GM03348 (cell line): ENCODE results near the gene ITPR1.
"Not testable (repeated sequence)": the region's sequence is repeated elsewhere in the genome, so short reads cannot be mapped to it uniquely, and the experiment has no call there.

Experiments used
- DNase-seq: peaks from one replicate; pipeline ENCODE4 v3.0.0; 2012; ENCODE audit warnings: low spot score

ITPR1 gene

GRCh38 chr3:4493014-4493940 lies at the start of gene ITPR1:
TSS of gene ITPR1 (plus strand) at chr3:4493348. CDS start at chr3:4516492, 23,144 bp downstream.
- peak; percentile 98 for DNase-seq

GRCh38 chr3:4447295-4447999 lies 45.7 kb upstream of the ITPR1 start:
- DNase-seq: no peak

GRCh38 chr3:4448187-4448586 lies 45.0 kb upstream of the ITPR1 start:
- DNase-seq: no peak

GRCh38 chr3:4449043-4449805 lies 43.9 kb upstream of the ITPR1 start:
- DNase-seq: no peak

- no peak for DNase-seq
Measured at GRCh38 chr3:4454142-4454541, 39.0 kb upstream of the ITPR1 start.

DNA sequence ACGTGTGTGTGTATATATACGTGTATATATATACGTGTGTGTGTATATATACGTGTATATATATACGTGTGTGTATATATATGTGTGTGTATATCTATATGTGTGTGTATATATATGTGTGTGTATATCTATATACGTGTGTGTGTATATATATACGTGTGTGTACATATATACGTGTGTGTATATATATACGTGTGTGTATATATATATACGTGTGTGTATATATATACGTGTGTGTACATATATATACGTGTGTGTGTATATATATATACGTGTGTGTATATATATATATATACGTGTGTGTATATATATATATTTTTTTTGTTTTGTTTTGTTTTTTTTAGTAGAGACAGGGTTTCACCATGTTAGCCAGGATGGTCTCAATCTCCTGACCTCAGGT lies 36.4 kb upstream of the ITPR1 start:
- not testable (repeated sequence) for DNase-seq

- no peak for DNase-seq
Measured at GRCh38 chr3:4458961-4459360, 34.2 kb upstream of the ITPR1 start.

DNA sequence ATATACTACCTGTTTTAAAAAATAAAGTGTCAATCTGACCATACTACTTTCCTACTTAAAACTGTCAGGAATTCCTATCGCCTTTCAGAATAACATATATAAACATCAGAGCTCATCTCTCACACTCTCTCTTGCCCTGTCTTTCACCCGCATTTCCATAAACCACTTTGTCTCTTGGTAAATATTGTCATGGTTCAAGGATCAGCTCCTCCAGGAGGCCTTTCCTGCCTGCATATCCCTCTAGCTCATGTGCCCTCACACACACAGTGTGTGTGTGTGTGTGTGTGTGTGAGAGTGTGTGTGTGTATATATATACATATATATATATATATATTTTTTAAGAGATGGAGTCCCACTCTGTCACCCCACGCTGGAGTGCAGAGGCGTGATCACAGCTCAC lies 32.8 kb upstream of the ITPR1 start:
- no peak for DNase-seq

- DNase-seq: no peak
Measured at GRCh38 chr3:4461468-4462090, 31.6 kb upstream of the ITPR1 start.

GRCh38 chr3:4462369-4463040 lies 30.6 kb upstream of the ITPR1 start:
- DNase-seq: no peak

- DNase-seq: no peak
Measured at GRCh38 chr3:4464576-4464975, 28.6 kb upstream of the ITPR1 start.

GRCh38 chr3:4466741-4467521 lies 26.2 kb upstream of the ITPR1 start, which contains the start of gene SUMF1:
TSS of gene SUMF1 (minus strand) at chr3:4467269. CDS start at chr3:4467245, 24 bp downstream.
- DNase-seq: peak; percentile 95

GRCh38 chr3:4467522-4467867 lies 25.7 kb upstream of the ITPR1 start:
- no peak for DNase-seq

DNA sequence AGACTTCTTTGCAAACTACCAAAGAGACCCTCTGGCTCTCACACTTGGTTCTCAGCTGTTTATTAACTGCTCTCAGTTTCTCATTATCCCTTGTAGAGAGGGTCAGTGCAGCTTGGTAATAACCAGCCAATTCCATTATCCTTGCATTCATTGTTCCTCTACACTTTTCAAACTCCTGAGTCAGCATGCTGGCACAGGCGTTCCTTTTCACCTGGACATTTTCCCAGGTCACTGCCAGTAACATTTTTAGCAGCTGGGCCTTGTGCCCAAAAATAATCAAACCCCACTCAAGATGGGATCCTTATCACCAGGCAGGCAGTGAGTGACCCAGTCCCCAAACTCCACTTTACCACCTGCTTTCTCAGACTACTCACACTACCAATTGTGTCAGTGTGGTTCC lies 21.2 kb upstream of the ITPR1 start:
- no peak for DNase-seq

GRCh38 chr3:4472312-4472711 lies 20.8 kb upstream of the ITPR1 start:
- no peak for DNase-seq

DNA sequence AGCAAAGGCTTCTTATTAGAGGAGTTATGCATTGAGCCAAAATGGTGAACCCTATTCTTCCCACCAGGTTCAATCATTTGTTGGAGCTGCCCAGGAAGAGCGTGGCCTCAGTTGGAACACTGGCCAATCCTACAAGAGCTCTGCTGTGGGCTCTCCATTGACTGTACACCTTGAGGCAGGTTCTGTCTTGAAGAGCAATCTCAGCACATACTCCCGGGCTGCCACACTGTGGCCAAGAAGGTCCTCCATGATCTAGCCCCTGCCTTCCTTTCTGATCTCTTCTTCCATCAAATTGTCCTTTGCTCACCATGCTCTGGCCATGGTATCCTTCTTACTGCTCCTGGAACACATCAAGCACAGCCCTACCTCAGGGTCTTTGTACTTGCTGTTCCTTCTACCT lies 20.4 kb upstream of the ITPR1 start:
- DNase-seq: no peak

- DNase-seq: peak; percentile 27
Measured at GRCh38 chr3:4474683-4475490, 18.3 kb upstream of the ITPR1 start.

DNA sequence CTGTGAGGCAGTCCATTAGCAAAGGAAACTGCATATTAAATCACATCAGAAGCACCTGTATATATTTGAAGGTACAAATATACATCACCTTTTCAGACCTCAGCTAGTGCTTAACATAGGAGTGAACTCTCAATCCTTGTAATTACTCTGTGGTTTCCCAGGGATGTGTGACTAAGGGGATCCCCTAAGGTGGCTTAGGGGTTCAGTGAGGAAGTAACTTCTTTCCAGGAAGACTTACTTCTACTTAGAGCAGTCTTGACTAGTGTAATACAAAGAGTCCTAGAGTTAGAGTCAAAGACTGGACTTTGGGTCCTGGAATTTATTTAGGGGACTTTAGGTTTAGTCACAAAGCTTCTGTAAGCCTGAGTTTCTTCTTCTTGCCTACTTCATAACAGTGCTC lies 17.3 kb upstream of the ITPR1 start:
- DNase-seq: no peak

DNA sequence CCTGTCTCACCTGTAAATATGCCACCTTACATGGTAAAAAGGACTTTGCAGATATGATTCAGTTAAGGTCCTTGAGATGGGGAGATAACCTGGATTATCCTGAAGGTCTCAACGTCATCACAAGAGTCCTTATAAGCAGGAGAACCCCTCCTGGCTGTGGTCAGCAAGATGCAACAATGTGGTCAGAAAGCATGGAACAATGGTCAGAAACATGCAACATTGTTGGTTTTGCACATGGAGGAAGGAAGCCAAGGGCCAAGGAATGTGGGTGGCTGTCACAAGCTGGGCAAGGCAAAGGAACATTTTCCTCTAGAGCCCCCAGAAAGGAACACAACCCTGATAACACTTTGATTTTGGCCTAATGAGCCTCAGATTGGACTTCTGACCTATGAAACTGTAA lies 16.7 kb upstream of the ITPR1 start:
- no peak for DNase-seq

- no peak for DNase-seq
Measured at GRCh38 chr3:4478261-4478660, 14.9 kb upstream of the ITPR1 start.
